HTERT RPE-1 (cell line): ENCODE data around the gene OMP.
"Not testable (repeated sequence)": the region's sequence is repeated elsewhere in the genome, so short reads cannot be mapped to it uniquely, and the experiment has no call there.

Source experiments
- in situ Hi-C: fragments of 300-500 bp; cut with MboI; formaldehyde crosslinking; loops from 4 replicates; pipeline ENCODE4 v1.14.3; 2020; ENCODE audit warnings: low sequenced_read_pairs

OMP gene, protein sequence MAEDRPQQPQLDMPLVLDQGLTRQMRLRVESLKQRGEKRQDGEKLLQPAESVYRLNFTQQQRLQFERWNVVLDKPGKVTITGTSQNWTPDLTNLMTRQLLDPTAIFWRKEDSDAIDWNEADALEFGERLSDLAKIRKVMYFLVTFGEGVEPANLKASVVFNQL

DNA sequence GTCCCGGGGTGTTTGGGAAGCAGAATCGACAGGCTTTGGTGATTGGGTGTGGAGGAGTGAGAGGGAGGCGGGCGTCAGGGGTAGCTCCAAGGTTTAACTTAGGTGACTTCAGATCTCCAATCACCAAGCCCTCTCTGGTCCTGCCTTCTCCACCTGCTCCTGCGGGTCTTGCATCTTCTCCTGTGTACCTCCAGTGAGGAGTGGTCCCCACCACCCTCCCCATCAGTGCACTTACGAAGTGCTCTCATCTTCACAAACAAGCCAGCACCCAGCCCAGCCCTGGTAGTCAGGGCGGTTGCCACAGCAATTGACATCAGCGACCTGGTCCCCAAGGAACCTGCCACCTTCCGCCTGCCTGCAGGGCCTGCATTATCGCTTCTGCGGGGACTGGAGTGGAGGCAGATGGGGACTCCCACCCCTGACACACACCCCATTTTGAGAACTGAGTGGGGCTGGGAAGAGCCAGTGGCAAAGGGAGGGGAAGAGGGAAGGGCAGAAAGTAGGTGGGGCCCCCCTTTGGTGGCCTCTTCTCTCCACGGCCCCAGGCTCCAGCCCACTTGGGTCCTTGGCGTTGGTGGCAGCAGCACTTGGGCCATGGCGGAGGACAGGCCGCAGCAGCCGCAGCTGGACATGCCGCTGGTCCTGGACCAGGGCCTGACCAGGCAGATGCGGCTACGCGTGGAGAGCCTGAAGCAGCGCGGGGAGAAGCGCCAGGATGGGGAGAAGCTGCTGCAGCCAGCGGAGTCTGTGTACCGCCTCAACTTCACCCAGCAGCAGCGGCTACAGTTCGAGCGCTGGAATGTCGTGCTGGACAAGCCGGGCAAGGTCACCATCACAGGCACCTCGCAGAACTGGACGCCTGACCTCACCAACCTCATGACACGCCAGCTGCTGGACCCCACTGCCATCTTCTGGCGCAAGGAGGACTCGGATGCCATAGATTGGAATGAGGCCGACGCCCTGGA is at the start of gene OMP:
OMP (plus strand) TSS at position 595 of the 965 bp plus-strand sequence; CDS start at position 595, 0 bp downstream.
- in situ Hi-C loops = no loop called here

DNA sequence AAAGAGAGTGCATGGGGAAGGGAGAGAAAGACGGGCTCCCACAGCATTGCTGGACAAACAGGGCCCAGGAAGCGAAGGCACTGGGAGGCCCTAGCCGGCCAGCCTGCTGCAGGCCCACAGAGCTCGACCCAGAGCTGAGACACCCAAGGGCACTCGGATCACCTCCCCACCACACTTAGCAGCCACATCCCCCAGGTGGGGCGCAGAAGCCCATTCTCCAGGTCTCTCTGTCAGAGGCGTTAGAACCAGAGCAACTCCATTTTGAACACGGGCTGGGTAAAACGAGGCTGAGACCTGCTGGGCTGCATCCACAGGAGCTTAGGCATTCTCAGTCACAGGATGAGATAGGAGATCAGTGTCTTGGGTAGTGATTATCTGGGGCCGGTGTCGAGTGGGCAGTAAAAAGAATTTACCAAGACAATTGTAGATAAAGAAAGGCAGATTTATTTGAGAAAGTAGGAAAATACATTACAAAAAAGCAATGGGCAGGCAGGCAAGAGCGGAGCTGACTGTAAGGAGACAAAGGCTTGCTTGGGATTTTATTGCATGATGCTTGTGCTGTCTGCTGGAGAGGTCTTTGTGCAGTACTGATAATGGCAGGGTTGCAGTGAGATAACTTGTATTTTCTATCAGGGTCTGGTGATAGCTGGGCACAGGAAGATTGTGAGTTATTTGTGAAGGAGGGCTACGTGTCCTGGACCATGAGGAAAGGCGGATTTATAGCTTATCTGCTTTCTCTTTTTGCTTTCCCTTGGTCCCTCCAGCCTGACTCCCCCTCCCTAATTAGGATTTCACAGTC is 49.2 kb upstream of the OMP start:
- in situ Hi-C loops = no loop called here

DNA sequence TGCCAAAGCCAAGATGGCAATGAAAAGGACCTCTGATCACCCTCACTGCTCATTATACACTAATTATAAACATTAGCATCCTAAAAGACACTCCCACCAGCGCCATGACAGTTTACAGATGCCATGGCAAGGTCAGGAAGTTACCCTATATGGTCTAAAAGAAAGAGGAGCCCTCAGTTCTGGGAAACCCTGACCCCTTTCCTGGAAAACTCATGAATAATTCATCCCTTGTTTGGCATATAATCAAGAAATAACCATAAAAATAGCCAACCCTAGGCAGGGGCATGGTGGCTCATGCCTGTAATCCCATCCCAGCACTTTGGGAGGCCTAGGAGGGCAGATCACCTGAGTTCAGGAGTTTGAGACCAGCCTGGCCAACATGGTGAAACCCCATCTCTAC is 48.6 kb upstream of the OMP start:
- in situ Hi-C loops = no loop called here

DNA sequence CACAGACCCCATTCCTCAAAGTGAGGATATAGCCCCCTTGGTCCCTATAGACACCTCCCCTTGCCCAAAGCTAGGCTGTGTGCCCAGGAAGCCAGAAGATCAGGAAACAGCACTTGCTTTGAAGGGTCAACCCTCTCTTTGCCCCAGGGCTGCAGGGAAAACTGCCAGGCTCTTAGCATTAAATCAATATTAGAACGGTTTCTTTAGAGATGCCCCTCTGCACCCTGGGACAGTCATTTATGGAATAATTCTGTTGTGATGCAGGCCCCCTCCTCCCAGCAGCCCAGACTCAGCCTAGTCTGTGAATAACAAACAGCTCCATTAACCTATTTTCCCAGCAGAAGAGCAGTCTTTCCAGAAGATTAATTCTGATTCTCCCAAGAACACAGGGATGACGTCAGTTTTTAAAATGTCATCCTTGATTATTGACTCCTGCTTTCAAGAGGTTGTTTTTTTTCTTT is 47.5 kb upstream of the OMP start:
- in situ Hi-C loops = no loop called here

DNA sequence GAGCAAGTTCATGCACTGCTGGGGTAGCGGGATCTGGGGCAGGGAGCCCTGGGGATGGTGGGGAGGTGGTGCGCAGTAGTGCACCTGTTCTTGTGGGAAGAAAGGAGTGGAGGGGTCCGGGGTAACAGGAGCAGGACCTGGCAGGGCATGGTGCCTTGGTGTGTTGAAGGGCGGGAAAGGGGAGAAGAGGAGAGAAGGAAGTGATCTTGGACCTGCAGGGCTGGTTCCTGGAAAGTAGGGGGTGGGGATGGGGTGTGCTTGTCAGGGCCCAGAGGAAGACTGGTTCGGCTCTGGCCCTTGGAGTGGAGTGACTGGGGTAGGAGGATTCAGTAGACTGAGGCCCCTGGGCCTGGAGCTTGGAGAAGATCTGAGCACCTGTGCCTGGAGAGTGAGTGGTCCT is 46.7 kb upstream of the OMP start:
- in situ Hi-C loops = no loop called here

DNA sequence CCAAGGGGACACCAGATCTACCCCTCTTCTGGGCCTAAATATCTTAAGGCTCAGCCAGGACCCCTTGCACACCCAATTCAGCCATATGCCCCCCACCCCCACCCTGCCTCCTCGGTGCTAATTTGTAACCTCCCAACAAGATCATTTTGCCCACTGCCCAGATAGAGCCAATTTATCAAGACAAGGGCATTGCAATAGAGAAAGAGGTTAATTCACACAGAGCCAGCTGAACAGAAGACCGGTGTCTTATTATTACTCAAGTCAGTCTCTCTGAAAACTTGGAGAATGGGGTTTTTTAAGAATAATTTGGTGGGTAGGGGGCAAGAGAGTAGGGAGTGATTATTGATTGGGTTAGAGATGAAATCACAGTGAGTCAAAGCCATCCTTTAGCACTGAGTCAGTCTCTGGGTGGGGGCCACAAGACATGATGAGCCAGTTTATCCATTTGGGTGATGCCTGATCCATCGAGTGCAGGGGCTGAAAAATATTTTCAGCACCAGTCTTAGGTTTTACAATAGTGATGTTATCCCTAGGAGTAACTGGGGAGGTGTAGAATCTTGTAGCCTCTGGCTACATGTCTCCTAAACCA is 45.7 kb upstream of the OMP start:
- in situ Hi-C loops = no loop called here

DNA sequence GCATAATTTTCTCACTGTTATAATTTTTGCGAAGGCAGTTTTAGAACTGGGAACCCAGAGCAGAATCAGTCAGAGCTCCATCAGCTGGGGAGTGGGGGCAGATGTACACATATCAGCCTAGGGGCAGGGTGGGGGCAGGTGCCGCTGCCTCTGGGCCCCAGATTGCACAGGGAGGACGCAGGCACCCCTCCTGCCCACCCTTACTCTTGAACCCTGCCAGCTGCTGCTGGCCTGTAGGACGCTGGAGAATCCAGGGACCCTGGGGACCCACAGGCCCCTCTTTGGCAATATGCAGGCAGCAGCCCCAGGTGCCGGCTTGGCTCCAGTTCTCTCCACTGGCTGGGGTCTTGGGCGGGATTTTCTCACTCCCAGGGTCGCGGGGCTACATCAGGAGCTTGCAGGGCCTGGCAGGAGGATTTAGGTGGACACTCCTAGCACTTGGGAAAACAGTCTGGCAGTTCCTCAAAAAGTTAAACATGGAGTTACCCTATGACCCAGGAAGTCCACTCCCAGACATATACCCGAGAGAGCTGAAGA is 44.6 kb upstream of the OMP start:
- in situ Hi-C loops = no loop called here

DNA sequence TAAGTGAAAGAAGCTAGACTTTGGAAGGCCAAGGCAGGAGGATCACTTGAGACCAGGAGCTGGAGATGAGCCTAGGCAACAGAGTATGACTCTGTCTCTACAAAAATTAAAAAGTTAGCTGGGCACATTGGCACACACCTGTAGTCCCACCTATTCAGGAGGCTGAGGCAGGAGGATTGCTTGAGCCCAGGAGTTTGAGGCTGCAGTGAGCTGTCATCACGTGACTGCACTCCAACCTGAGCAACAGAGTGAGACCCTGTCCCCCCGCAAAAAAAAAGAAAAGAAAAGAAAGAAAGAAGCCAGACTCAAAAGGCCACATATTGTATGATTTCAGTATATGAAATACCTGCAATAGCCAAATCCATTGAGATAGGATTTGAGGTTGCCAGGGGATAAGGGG is 43.7 kb upstream of the OMP start:
- in situ Hi-C loops = no loop called here

DNA sequence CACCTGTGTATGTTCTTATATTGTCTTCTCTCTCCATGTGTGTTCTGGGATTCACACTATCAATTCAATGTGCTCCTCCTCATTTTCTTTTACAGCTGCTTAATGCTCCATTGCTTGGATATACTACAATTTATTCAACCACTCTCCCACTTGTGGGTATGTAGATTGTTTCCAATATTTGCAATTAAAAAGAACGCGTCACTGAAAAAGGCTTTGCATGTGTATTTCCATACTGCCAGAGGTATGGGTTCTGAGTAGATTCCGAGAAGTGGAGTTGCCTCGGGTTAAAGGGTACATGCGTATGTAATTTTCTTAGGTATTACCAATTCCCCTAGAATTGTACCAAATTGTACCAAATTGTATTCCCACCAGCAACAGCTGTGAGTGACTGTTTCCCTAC is 42.8 kb upstream of the OMP start:
- in situ Hi-C loops = no loop called here

DNA sequence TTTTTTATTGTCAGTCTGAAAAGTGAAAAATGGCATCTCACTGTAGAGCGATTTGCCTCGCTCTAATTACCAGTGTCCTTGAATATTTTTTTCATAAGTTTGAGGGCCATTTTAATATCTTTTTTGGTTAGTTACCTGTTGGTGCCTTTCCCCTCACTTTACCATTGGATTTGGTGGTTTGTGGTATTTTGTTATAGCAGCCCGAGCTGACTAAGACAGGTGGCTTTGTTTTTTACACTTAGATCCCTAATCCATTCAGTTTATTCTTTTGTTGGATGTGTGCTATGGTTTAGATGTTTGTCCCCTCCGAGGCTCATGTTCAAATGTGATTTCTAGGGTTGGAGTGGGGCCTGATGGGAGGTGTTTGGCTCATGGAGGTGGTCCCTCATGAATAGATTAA is 42.4 kb upstream of the OMP start:
- in situ Hi-C loops = no loop called here

DNA sequence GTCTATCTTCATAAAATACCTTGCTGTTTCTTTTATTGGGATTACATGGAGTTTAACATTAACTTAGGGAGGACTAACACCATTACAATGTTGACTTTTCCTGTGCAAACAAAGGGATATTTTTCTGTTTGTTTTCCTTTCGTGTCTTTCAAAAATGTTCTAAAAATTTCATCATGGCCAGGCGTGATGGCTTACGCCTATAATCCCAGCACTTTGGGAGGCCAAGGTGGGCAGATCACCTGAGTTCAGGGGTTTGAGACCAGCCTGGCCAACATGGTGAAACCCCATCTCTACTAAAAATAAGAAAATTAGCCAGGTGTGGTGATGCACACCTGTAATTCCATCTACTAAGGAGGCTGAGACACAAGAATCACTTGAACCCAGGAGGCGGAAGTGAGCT is 41.4 kb upstream of the OMP start:
- in situ Hi-C loops = not testable (repeated sequence)

DNA sequence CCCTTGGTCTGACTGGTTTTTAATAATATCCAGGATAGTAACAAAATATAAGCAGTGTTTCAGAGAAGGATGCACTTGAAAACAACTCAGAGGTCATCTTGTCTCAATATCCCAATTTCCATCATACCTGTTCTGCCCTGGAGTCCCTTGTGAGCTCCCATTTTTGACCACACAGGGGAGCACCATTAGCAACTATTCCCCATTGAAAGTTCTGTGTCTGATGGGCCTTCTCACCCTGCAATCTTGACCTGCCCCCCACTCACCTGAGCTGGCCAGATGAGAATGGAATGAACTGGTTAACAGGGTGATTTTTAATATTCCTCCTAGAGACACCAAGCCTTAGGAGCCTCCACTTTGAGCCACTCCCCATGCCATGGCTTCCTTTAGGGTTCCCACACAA is 39.7 kb upstream of the OMP start:
- in situ Hi-C loops = no loop called here

DNA sequence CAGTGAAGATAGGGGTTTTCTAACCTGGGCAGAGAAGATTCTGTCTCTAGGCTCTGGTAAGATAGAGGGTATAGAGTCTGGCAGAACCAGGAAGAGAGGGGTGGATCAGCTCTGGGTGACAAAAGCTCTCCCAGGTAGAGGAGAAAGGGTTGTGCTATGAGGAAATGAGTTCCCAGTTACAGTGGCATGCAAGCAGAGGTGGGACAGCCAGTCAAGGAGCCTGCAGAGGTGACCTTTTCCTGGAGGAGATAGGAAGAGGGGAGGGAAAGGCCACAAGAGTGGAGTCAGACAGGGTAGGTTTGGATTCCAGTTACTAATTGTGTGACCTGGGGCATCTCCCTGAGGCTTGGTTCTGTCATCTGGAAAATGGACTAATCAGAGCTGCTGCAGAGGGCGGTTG is 39.2 kb upstream of the OMP start:
- in situ Hi-C loops = no loop called here

DNA sequence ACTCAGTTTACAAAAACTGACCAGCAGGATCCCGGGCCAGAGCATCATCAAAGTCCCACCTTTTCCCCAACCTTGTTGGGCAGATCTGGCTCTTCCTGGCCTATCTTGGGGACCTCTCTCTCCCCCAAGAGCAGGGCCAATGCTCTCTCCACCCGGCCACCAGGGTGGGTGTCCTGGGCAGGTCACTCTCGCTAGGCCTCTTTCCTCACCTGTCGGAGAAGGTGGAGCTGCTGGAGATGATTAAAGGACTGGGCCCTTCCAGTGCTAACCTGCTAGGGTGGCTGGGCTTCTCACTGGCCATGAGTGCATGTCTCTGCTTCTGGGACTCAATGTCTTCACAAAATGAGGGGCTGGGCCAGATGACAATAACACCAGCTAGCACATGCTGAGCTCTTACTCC is 38.8 kb upstream of the OMP start:
- in situ Hi-C loops = no loop called here

DNA sequence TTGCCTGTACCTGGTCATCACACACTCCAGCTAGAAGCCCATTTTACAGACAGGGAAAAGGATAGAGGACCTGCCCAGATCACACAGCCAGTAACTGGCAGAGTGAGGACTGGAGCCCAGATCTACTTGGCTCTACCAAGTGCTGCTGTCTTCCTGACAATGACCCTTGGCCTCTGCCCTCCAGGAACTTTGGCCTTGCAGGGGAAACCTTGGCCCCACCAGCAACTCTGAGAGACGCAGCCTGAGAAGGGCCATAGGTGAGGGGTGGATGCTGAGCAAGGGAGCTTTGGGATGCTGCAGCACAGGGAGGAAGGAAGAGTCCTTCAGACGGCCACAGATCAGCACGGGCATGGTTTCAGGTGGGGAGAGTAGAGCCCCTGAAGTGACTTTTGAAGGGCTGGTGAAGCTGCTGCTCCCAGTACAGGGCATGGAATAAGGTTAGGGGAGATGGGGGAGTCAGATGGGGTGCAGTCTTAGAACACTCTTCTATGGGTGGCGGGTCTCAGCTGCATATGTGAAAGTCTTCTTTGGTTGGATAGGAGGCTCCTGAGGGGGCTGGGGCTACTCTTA is 37.9 kb upstream of the OMP start:
- in situ Hi-C loops = no loop called here

DNA sequence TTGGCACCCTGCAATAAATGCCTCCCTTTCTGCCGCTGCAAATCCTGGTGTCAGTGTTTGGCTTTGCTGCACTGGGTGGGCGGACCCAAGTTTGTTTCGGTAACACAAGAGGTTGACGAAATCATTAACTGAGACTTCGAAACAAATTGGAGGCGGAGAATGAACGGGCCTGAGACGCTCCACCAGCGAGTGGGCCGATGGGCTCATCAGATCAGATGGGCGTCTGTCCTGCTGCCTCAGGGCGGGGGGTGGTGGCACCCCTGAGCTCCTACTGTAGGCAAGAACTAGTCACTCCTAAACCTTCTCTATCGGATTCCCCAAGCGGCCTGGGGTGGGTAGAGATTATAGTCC is 36.8 kb upstream of the OMP start:
- in situ Hi-C loops = no loop called here

DNA sequence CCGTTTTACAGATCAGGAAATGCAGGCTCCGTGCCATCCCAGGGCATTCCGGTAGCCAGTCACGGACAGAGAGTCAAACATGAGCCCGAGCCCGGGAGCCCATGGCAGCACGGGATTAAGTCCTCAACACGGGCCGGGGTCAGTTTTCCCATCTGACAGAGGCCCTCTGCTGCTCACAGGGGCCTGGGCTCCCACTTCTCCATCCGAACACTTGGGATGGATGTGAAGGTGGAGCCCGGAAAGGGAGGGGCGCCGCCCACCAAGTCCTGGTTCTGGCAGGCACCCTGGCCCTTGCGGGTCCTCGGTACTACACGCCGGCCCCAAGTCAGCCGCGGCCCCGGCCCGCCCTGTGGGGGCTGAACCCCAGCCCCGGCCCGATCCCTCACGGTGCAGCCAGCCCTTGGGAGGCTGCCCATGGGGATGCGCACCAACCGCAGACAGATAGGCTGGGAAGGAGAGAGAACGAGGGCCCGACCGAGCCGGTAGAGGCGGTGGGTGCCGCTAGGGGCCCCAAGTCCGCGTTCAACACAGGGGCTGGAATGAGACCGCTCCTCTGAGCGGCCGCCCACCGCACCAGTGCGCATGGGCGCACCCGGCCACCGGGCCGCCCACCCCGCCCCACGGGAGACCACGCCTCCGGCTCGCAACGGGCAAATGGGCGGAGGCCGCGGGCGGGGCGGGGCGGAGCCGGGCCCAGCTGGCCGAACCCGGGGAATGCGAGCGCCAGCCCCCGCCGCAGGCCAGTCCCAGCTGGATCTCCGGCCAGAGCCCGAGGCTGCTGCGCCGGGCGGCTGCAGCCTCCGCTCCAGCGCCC is 36.2 kb upstream of the OMP start, which contains the start of gene CAPN5:
CAPN5 (plus strand) TSS at position 743 of the 814 bp plus-strand sequence. CDS start 17,916 bp downstream, outside the sequence.
- in situ Hi-C loops = no loop called here

DNA sequence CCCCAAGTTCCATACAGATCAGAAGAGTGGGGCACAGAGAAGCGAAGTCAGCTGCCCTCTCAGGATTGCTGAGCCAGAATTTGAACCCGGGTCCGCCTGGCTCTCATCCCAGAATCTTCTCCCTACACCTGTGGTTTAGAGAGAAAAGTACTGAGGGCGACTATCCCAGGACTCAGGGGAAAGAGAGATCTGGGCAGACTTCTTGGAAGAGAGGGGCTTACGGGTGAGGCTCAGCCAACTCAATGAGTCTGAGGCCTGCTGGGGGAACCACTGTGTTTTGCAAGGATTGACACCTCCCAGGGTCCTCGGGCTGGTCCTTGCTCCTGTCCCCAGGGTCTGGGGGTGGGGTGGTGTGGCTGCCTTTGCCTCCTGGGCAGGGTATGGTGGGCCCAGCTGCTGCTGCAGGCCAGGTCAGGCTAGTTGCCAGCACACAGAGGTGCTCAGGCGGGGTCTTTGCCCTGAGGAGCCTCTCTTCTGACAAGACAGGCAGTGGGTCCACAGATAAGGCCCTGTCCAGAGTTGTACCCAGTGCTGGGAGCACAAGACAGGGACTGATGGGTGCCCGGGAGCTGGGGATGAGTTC is 34.7 kb upstream of the OMP start:
- in situ Hi-C loops = no loop called here
